HL-60 (cell line): ENCODE data around the gene GLRA1.

ENCODE experiments used
- DNase-seq, 2 experiments: peaks; one replicate each; pipeline ENCODE4 v3.0.0-alpha.2; 2010 to 2020; ENCODE audit warnings: low read depth in 1 of 2, low spot score in 1 of 2
- H3K27ac ChIP-seq: fragments of 250-450 bp; sonication (Bioruptor Pico); replicated peaks from 2 replicates; pipeline ENCODE4 v1.5.1; 2020; ENCODE audit warnings: mild to moderate bottlenecking, moderate library complexity
- H3K27me3 ChIP-seq: fragments of 250-450 bp; sonication (Bioruptor Pico); 2 replicates; pipeline ENCODE4 v1.5.1; 2021; ENCODE audit warnings: mild to moderate bottlenecking, moderate library complexity; ENCODE audit not compliant: insufficient read depth, poor library complexity, severe bottlenecking
- H3K4me3 ChIP-seq: replicated peaks from 2 replicates; pipeline ENCODE4 v1.5.1; 2011; ENCODE audit warnings: mild to moderate bottlenecking, control low read depth, low read length; ENCODE audit not compliant: insufficient read depth
- GABPA ChIP-seq: IDR thresholded peaks from 2 replicates; pipeline ENCODE4 v1.6.1; 2012; ENCODE audit warnings: low read depth
- POLR2AphosphoS5 ChIP-seq: IDR thresholded peaks from 2 replicates; pipeline ENCODE4 v1.6.1; 2012; ENCODE audit warnings: low read depth
- REST ChIP-seq: IDR thresholded peaks from 2 replicates; pipeline ENCODE4 v1.6.1; 2012; ENCODE audit warnings: low read depth; ENCODE audit not compliant: insufficient replicate concordance
- SPI1 ChIP-seq: IDR thresholded peaks from 2 replicates; pipeline ENCODE4 v1.6.1; 2012; ENCODE audit warnings: low read depth, mild to moderate bottlenecking, borderline replicate concordance
- TF ChIP-seq, protein P1 (sequence below): IDR thresholded peaks from one replicate; pipeline ENCODE4 v1.5.1; 2011; ENCODE audit warnings: low read length, control low read depth, inconsistent platforms; ENCODE audit not compliant: insufficient read depth

The GLRA1 gene

GRCh38 chr5:151885138-151885908 lies 39.3 kb downstream of the GLRA1 start:
- no peak overlapping the region for H3K27ac ChIP-seq
- H3K4me3 ChIP-seq: no peak overlapping the region
- no peak for DNase-seq
- TF ChIP-seq, protein P1, sequence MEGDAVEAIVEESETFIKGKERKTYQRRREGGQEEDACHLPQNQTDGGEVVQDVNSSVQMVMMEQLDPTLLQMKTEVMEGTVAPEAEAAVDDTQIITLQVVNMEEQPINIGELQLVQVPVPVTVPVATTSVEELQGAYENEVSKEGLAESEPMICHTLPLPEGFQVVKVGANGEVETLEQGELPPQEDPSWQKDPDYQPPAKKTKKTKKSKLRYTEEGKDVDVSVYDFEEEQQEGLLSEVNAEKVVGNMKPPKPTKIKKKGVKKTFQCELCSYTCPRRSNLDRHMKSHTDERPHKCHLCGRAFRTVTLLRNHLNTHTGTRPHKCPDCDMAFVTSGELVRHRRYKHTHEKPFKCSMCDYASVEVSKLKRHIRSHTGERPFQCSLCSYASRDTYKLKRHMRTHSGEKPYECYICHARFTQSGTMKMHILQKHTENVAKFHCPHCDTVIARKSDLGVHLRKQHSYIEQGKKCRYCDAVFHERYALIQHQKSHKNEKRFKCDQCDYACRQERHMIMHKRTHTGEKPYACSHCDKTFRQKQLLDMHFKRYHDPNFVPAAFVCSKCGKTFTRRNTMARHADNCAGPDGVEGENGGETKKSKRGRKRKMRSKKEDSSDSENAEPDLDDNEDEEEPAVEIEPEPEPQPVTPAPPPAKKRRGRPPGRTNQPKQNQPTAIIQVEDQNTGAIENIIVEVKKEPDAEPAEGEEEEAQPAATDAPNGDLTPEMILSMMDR: no peak
- no peaks in the 10 kb centered on the region for H3K27me3 ChIP-seq

DNA sequence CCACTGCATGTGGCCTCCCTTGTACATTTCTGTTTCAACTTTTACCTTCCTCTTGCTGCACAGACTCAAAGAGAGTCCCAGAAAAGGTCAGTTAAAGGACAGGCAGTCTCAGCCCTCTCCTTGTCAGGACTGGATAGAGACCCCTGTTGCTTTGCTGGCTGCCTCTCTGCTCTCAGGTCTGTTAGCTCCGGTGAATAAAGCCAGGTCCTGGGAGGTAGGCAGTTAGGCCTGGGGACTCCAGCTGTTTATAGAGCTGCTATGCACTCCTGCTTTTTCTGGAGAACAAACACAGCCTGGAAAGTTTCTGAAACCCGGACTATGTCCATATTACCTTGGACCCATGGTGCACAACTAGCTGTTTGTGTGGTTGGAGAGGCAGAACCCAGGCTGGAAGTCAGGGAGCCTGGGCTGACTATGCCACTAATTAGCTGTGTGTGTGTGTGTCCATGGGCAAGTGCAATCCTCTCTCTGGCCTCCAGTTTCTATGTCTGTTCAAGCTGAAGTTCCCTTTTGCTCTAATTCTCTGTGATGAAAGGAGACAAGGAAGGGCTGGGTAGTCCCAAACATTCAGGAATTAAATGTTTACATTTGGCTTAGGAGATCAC lies 42.9 kb downstream of the GLRA1 start:
- no peak overlapping the region for H3K27ac ChIP-seq
- no peak overlapping the region for H3K4me3 ChIP-seq
- DNase-seq: no peak
- TF ChIP-seq POLR2AphosphoS5 (no peak), SPI1 (no peak), GABPA (no peak), REST (no peak)
- TF ChIP-seq, protein P1: no peak
- H3K27me3 ChIP-seq: no peaks in the 10 kb centered on the region

DNA sequence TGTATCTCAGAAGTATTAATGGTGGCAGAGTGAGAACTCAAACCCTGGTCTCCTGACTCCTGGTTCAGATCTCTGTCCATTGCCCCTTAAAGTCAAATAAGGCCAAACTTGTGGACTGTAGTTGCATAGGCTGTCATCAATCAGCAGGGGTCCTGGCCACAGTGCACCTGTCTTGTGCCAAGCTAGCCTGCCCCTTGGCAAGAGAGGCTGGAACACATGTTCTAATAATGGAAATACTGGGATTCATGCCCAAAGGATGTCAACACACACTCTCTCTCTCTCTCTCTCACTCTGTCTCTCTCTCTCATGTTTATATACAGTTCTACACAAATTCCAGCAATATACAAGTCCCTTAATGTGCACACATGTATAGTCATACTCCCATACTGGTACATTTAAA lies 44.3 kb downstream of the GLRA1 start:
- H3K27me3 ChIP-seq: no peaks in the 10 kb centered on the region
- TF ChIP-seq POLR2AphosphoS5: no peak
- TF ChIP-seq, protein P1: no peak
- TF ChIP-seq GABPA: no peak
- no peak for TF ChIP-seq REST
- TF ChIP-seq SPI1: no peak
- DNase-seq: no peak
- no peak overlapping the region for H3K4me3 ChIP-seq
- H3K27ac ChIP-seq: no peak overlapping the region
